GM12891 (cell line): Measurements from ENCODE around the gene CPVL.

ENCODE experiments used
- DNase-seq: peaks from one replicate; pipeline ENCODE4 v3.0.0; 2011; ENCODE audit warnings: low spot score; ENCODE audit not compliant: insufficient read length
- FAIRE-seq: peaks from 2 replicates; lab custom pipeline; 2011; peaks lifted over from hg19 to GRCh38; lab: Jason Lieb, UNC
- PAX5 ChIP-seq: IDR thresholded peaks from 2 replicates; pipeline ENCODE4 v1.6.1; 2011; ENCODE audit warnings: low read length, moderate library complexity, mild to moderate bottlenecking; ENCODE audit not compliant: insufficient read depth, severe bottlenecking
- POLR2A ChIP-seq: IDR thresholded peaks from 2 replicates; pipeline ENCODE4 v1.6.1; 2011; ENCODE audit warnings: low read depth, low read length, control low read depth
- POLR2AphosphoS5 ChIP-seq: IDR thresholded peaks from 2 replicates; pipeline ENCODE4 v1.6.1; 2011; ENCODE audit warnings: low read depth, low read length, control low read depth
- POU2F2 ChIP-seq: IDR thresholded peaks from 2 replicates; pipeline ENCODE4 v1.6.1; 2011; ENCODE audit warnings: low read depth, mild to moderate bottlenecking, control low read depth, low read length, moderate library complexity
- SPI1 ChIP-seq: IDR thresholded peaks from 2 replicates; pipeline ENCODE4 v1.6.1; 2011; ENCODE audit warnings: low read depth, low read length, control low read depth
- TAF1 ChIP-seq: IDR thresholded peaks from 2 replicates; pipeline ENCODE4 v1.6.1; 2011; ENCODE audit warnings: low read depth, low read length, control low read depth

CPVL gene

GRCh38 chr7:29045258-29046086 is 100.9 kb downstream of the CPVL start:
- no peak for FAIRE-seq
- no peak for DNase-seq
- TF ChIP-seq SPI1, result no peak
- no peak for TF ChIP-seq TAF1
- TF ChIP-seq POLR2AphosphoS5, result no peak
- no peak for TF ChIP-seq PAX5
- TF ChIP-seq POU2F2, result no peak
- no peak for TF ChIP-seq POLR2A

- no peak for TF ChIP-seq SPI1
- TF ChIP-seq TAF1, result no peak
- no peak for TF ChIP-seq POLR2AphosphoS5
- no peak for TF ChIP-seq POU2F2
- no peak for TF ChIP-seq PAX5
- no peak for TF ChIP-seq POLR2A
- DNase-seq (no peak), FAIRE-seq (no peak)
These were observed 101.8 kb downstream of the CPVL start for GRCh38 chr7:29044554-29044953.

- DNase-seq (no peak), FAIRE-seq (no peak)
- TF ChIP-seq POLR2AphosphoS5 (no peak), SPI1 (no peak), POLR2A (no peak), TAF1 (no peak), PAX5 (no peak), POU2F2 (no peak)
These were observed 102.8 kb downstream of the CPVL start for GRCh38 chr7:29043576-29043975.

GRCh38 chr7:29042824-29043231 is 103.5 kb downstream of the CPVL start:
- TF ChIP-seq PAX5 (no peak), POLR2AphosphoS5 (no peak), POLR2A (no peak), TAF1 (no peak), SPI1 (no peak), POU2F2 (no peak)
- FAIRE-seq (no peak), DNase-seq (no peak)

GRCh38 chr7:29041991-29042390 is 104.3 kb downstream of the CPVL start:
- no peak for DNase-seq
- no peak for TF ChIP-seq POLR2A
- no peak for TF ChIP-seq PAX5
- no peak for TF ChIP-seq POU2F2
- no peak for TF ChIP-seq POLR2AphosphoS5
- no peak for TF ChIP-seq SPI1
- TF ChIP-seq TAF1, result no peak
- FAIRE-seq, result no peak

GRCh38 chr7:29040579-29040925 is 105.8 kb downstream of the CPVL start:
- FAIRE-seq (no peak), DNase-seq (no peak)
- TF ChIP-seq PAX5 (no peak), POLR2AphosphoS5 (no peak), TAF1 (no peak), POLR2A (no peak), SPI1 (no peak), POU2F2 (no peak)

- FAIRE-seq (no peak), DNase-seq (no peak)
- TF ChIP-seq PAX5, result no peak
These were observed 106.3 kb downstream of the CPVL start for GRCh38 chr7:29039821-29040578.

- DNase-seq (no peak), FAIRE-seq (no peak)
- TF ChIP-seq SPI1 (no peak), TAF1 (no peak), POLR2A (no peak), POU2F2 (no peak)
These were observed 107.9 kb downstream of the CPVL start for GRCh38 chr7:29038463-29038862.

GRCh38 chr7:29035044-29035740 is 111.1 kb downstream of the CPVL start:
- TF ChIP-seq POU2F2 (no peak), POLR2AphosphoS5 (no peak), TAF1 (no peak), POLR2A (no peak), PAX5 (no peak), SPI1 (no peak)
- FAIRE-seq (no peak), DNase-seq (no peak)
